ENCODE data around the gene PTPDC1. TPM values are rescaled to one million over a fixed set of nuclear protein-coding genes. Genes with fewer than 3 reads are reported as not detected.

PTPDC1 gene
- total RNA-seq, 1 donor from 2014 or later, result 15.9 TPM

- DNase-seq (ENCODE audit: low spot score), result no peak
- Mint-ChIP-seq H3K27ac (no peak overlapping the region), H3K36me3 (peaks cover 5% of the 10 kb centered on the region), H3K4me3 (no peak overlapping the region), H3K27me3 (ENCODE audit: insufficient read depth, low read depth) (no peaks in the 10 kb centered on the region), H3K9me3 (no peaks in the 10 kb centered on the region), H3K4me1 (peaks cover 50% of the 10 kb centered on the region)
- no peak overlapping the region for H3K9ac ChIP-seq
- no peaks in the 10 kb centered on the region for H3K9me3 ChIP-seq (ENCODE audit: low read depth)
- no peaks in the 10 kb centered on the region for H3K79me2 ChIP-seq (ENCODE audit: low read depth)
- no peaks in the 10 kb centered on the region for H4K20me1 ChIP-seq (ENCODE audit: low read depth)
- no peak overlapping the region for H2AFZ ChIP-seq (replicated peaks)
- no peaks in the 10 kb centered on the region for H3K27me3 ChIP-seq
- H3K36me3 ChIP-seq, result no peaks in the 10 kb centered on the region
- H3K4me3 ChIP-seq, result no peak overlapping the region
- no peak overlapping the region for H3K4me2 ChIP-seq
- no peak overlapping the region for H3K27ac ChIP-seq
- H3K4me1 ChIP-seq, result peaks cover 18% of the 10 kb centered on the region
- TF ChIP-seq EZH2 (IDR thresholded peaks at IDR 0.05) (no peak), EZH2phosphoT487 (IDR thresholded peaks at IDR 0.05) (no peak), CTCF (IDR thresholded peaks at IDR 0.05) (no peak)
- H3F3A ChIP-seq (ENCODE audit: low read depth), result no peaks in the 10 kb centered on the region
Observed at GRCh38 chr9:94082553-94082952, 1.7 kb upstream of the PTPDC1 start.

GRCh38 chr9:94082956-94083355 lies 1.3 kb upstream of the PTPDC1 start:
- H3K4me3 Mint-ChIP-seq, result no peak overlapping the region

GRCh38 chr9:94083384-94083783 lies 880 bp upstream of the PTPDC1 start:
- Histone ChIP-seq H4K20me1 (ENCODE audit: low read depth) (no peaks in the 10 kb centered on the region), H3K4me2 (no peak overlapping the region), H3F3A (ENCODE audit: low read depth) (no peaks in the 10 kb centered on the region), H3K79me2 (ENCODE audit: low read depth) (no peaks in the 10 kb centered on the region), H3K27ac (no peak overlapping the region), H3K9me3 (ENCODE audit: low read depth) (no peaks in the 10 kb centered on the region), H3K36me3 (no peaks in the 10 kb centered on the region), H3K4me1 (peaks cover 18% of the 10 kb centered on the region), H2AFZ (replicated peaks) (no peak overlapping the region), H3K27me3 (no peaks in the 10 kb centered on the region), H3K4me3 (no peak overlapping the region), H3K9ac (no peak overlapping the region)
- peaks cover 8% of the 10 kb centered on the region for H3K36me3 Mint-ChIP-seq
- H3K9me3 Mint-ChIP-seq, result no peaks in the 10 kb centered on the region
- H3K27me3 Mint-ChIP-seq (ENCODE audit: insufficient read depth, low read depth), result no peaks in the 10 kb centered on the region
- no peak for DNase-seq (ENCODE audit: low spot score)
- H3K4me1 Mint-ChIP-seq, result peaks cover 55% of the 10 kb centered on the region
- no peak overlapping the region for H3K4me3 Mint-ChIP-seq
- H3K27ac Mint-ChIP-seq, result peak overlapping the region; percentile 5
- TF ChIP-seq CTCF (IDR thresholded peaks at IDR 0.05) (no peak), EZH2 (IDR thresholded peaks at IDR 0.05) (no peak), EZH2phosphoT487 (IDR thresholded peaks at IDR 0.05) (no peak)

More at GRCh38 chr9:94082956-94083355, 1.3 kb upstream of the PTPDC1 start:
- no peaks in the 10 kb centered on the region for H3K79me2 ChIP-seq (ENCODE audit: low read depth)
- no peak overlapping the region for H3K9ac ChIP-seq
- H3K27me3 ChIP-seq, result no peaks in the 10 kb centered on the region
- peak overlapping the region; percentile 5 for H3K27ac Mint-ChIP-seq
- H3K4me1 Mint-ChIP-seq, result peaks cover 51% of the 10 kb centered on the region
- H3K27ac ChIP-seq, result no peak overlapping the region
- no peaks in the 10 kb centered on the region for H3K9me3 ChIP-seq (ENCODE audit: low read depth)
- H4K20me1 ChIP-seq (ENCODE audit: low read depth), result no peaks in the 10 kb centered on the region
- no peaks in the 10 kb centered on the region for H3K27me3 Mint-ChIP-seq (ENCODE audit: insufficient read depth, low read depth)
- no peak for DNase-seq (ENCODE audit: low spot score)
- no peaks in the 10 kb centered on the region for H3K9me3 Mint-ChIP-seq
- TF ChIP-seq EZH2 (IDR thresholded peaks at IDR 0.05) (no peak), EZH2phosphoT487 (IDR thresholded peaks at IDR 0.05) (no peak), CTCF (IDR thresholded peaks at IDR 0.05) (no peak)
- H3K4me1 ChIP-seq, result peaks cover 18% of the 10 kb centered on the region
- no peak overlapping the region for H3K4me3 ChIP-seq
- peaks cover 5% of the 10 kb centered on the region for H3K36me3 Mint-ChIP-seq
- no peaks in the 10 kb centered on the region for H3F3A ChIP-seq (ENCODE audit: low read depth)
- H2AFZ ChIP-seq (replicated peaks), result no peak overlapping the region
- H3K4me2 ChIP-seq, result no peak overlapping the region
- no peaks in the 10 kb centered on the region for H3K36me3 ChIP-seq
